Inferior parietal cortex (tissue), 1 donor: ENCODE measurements around the gene SALL4.
"Not testable (repeated sequence)": the region's sequence is repeated elsewhere in the genome, so short reads cannot be mapped to it uniquely, and the experiment has no call there.

ENCODE experiments used
- DNase-seq: peaks from one replicate; pipeline ENCODE4 v3.0.0-alpha.2; 2016; ENCODE audit errors: extremely low spot score

The SALL4 gene

DNA sequence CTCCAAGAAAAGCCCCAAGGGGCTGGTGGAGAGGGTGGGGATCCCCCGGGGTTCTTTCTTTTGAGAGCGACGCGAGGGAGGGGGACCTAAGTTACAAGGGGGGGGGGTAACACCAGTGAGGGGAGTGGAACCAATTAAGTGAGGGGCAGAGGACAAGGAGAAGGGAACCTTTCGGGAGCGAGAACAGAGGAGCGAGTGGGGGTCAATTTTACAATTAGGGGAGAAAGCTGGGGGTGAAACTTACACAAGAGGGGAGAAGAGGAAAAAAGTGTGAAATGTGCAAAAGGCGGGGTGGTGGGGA, 548 bp downstream of the SALL4 start:
- no peak for DNase-seq

DNA sequence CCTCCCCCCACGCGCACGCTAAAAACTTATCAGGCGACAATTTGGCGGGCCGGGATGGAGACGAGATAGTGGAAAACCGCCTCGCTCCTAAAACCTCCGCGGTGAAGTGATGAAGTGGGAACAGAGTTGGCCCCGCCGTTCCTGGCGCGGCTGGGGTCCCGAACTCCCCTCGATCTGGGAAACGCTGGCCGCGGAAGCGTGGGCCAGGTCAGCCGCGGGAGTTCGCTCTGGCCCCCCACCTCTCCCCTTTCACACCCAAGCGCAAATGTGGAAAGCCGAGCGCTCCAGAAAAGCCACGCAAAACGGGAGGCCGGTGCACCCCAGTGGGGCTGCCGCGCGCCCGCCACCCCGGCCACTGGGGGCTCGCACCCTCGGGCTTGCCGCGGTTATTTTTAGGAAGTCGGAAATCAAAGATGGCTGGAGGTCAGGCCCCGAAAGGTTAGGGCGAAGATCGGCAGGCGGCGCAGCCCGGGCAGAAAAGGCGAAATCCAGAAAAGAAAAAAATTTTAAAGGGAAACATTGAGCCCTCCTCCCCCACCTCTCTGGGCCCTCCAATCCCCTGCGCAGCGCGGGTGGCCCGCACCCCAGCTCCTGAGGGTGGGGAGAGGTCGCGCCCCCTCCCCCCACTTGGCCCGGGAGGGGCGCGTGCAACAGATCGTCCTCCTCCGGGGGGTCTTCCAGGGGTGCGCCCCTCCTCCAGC, 1.0 kb downstream of the SALL4 start:
- DNase-seq: no peak

DNA sequence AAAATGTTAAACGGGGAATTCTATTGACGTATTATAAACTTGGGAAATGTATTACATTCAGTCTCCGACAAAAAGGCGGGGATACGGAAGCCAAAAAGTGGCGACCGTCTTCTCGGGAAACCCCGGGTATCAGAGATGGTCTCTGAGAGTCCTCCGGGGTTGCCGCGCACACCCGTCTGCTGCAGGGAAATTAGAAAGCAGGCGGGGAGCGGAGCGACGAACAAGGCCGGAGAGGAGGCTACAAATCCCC, 1.5 kb downstream of the SALL4 start:
- DNase-seq: no peak

DNA sequence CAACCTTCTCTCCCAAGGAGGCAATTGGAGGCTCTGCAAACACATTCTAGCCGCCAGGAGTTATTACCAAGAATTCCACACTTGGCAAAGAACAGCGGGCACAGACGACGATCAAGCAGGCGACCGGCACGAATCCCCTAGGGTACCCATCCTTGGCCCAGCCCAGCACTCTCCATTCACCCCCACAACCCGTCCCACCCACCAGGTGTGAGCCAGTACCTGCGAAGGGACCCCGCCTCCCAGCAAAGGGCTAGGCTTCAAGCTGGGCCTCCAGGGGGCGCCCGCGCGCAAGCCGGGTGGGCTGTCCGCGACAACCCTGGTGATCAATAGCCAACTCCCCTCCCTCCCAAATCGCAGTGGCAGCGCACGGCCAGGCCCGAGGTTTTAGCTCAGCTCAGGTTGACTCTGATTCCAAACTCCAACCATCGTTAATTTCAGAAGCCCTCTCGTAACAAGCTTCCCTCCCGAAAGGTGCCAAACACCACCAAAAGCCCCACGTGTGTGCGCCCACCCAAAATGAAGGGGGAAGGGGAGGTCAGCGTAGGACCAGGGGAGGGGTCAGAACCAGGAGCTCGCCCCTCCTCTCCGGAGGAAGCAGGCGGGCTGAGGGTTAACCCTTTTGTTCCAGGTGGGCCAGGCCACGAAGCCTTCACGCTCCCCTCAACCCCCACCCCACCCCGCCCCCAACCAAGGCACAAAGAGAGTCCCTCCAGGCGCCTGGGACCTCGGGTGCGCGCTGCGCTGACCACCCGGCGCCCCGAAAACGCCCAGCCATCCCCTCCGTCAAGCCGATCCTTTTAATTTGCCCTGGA, 2.1 kb downstream of the SALL4 start:
- DNase-seq: no peak

GRCh38 chr20:51799401-51799860, 2.9 kb downstream of the SALL4 start:
- DNase-seq: no peak

- DNase-seq: no peak
Measured at GRCh38 chr20:51797357-51798025, 4.8 kb downstream of the SALL4 start.

DNA sequence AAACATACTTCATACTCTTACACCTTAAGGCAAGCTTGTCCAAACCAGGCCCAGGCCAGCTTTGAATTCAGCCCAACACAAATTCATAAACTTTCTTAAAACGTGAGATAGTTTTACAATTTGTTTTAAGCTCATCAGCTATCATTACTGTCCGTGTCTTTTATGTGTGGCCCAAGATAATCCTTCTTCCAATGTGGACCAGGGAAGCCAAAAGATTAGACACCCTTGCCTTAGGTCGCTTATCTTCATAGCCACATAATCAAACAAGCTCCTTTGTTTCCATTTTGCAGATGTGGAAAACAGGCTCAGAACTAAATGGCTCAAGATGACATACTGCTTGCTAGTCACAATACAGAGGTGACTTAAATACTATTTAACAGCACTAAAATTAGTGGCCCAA, 6.0 kb downstream of the SALL4 start:
- DNase-seq: no peak

DNA sequence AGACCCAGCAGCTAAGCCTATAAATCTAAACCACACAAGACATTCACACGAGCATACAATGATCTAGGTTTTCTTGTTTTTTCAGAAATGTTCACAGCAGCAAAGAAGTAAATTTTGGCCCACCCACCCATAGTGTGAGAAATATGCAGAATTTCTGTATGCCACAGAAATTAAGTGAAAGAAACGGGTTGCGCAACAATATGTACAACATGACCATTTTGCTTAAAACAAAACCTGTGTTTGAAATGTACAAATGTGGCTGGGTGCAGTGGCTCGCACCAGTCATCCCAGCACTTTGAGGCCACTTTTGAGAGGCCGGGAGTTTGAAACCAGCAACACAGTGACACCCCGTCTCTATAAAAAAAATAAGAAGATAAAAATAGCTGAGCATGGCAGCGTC, 9.4 kb downstream of the SALL4 start:
- DNase-seq: no peak

- no peak for DNase-seq
Measured at GRCh38 chr20:51791626-51792025, 10.7 kb downstream of the SALL4 start.

GRCh38 chr20:51790256-51790655, 12.1 kb downstream of the SALL4 start:
- no peak for DNase-seq

GRCh38 chr20:51789434-51789833, 12.9 kb downstream of the SALL4 start:
- no peak for DNase-seq

DNA sequence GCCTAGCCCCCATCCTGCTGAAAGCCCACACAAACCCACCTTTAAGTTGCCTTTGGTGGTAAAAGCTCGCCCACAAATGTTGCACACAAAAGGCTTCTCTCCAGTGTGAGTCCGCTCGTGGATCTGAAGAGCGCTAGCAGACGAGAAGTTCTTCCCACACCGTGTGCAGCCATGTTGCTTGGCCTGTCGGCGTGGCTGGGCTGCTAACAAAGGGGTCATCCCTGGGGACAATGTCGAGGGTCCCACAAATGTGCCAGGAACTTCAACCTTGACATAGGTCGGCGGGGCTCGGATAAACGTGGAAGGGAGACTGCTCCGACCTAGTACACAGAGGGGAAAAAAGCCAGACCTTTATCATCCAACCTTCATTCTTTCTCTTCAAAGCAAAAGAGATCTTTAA, 13.5 kb downstream of the SALL4 start:
- DNase-seq: no peak

- DNase-seq: no peak
Measured at GRCh38 chr20:51784299-51784698, 18.0 kb downstream of the SALL4 start.

DNA sequence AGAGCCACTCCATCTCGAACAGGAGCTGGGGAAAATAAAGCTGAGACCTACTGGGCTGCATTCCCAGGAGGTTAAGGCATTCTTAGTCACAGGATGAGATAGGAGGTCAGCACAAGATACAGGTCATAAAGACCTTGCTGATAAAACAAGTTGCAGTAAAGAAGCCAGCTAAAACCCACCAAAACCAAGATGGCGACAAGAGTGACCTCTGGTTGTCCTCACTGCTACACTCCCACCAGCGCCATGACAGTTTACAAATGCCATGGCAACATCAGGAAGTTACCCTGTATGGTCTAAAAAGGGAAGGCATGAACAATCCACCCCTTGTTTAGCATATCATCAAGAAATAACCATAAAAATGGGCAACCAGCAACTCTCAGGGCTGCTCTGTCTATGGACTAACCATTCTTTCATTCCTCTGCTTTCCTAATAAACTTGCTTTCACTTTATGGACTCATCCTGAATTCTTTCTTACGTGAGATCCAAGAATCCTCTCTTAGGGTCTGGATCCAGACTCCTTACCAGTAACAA, 24.0 kb downstream of the SALL4 start:
- DNase-seq: not testable (repeated sequence)

DNA sequence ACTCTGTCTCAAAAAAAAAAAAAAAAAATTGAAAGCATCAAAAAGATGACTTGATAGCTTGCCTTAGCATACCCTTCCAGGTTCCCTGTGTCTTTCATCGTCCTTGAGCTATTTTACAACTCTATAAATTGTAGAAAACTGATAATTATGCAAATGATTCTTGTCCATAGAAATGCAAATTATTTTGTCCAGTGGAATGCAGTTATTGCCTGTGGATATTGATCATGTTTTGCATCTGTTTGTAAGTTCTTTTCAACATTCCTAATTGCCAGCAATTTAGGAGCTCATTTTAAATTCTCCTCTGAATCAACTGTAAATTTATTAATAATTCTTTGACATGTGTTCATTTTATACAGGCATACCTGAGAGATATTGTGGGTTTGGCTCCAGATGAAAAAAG, 27.1 kb downstream of the SALL4 start:
- DNase-seq: no peak

- no peak for DNase-seq
Measured at GRCh38 chr20:51772236-51772635, 30.1 kb downstream of the SALL4 start.

GRCh38 chr20:51769976-51770615, 32.2 kb downstream of the SALL4 start:
- DNase-seq: no peak

DNA sequence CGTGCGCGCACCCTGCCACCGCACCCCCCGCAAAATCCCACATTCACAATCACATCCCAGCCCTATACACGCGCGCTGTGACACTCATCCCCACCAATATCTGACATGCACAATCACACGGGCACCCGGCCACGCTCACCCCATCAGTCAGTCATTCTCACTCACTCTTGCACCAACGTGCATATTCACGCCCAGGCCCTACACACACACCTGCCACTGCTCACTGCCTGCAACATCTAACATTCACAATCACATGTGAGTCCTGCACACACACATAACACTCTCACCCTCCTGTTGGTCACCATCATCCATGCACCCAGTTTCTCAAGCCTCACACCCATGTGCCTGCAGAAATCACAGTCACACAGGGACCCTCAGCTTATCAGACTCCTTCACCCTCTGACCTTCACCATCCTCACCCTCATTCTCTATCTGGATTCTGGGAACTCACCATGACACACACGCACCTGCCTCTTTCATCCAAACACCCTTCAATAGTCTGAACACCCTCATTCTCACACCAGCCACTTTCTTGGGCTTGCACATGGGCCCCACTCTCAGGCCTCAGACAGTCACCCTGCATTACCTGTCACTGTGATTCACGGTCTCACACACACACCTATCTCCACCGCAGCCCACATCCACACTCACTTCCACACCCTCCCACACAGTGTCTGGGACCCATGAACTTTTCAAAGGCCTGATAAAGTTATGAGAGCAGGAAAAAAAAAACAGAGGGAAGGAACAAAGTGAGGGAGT, 33.4 kb downstream of the SALL4 start:
- DNase-seq: no peak

- no peak for DNase-seq
Measured at GRCh38 chr20:51767867-51768758, 34.2 kb downstream of the SALL4 start, which contains the start of gene ATP9A. Gene ATP9A, minus strand, starts transcription at chr20:51768390. Its CDS starts 21 bp downstream, at chr20:51768369.
